ENCODE measurements around the gene PON1.

Gene PON1

DNA sequence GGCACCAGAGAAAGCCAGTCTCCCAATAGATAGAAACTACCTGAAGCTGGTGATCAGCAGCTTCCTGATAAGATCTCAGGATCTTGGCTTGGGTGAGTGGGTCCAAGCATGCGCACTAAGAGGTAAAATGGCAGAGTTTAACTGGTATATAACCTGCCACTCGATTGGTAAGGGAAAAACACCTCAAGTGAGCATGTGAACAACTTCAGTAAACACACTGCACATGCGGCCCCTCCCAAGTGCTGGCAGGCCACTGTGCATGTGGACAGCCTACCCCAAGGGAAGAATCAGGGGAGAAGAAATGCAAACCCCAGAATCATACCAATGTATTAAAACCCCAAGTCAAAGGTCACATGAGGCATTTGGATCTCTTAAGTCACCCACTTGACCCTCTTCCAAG, 17.7 kb upstream of the PON1 start:
- no peak for TF ChIP-seq CTCF (IDR thresholded peaks at IDR 0.05; ENCODE audit: insufficient read depth, missing control alignments)

DNA sequence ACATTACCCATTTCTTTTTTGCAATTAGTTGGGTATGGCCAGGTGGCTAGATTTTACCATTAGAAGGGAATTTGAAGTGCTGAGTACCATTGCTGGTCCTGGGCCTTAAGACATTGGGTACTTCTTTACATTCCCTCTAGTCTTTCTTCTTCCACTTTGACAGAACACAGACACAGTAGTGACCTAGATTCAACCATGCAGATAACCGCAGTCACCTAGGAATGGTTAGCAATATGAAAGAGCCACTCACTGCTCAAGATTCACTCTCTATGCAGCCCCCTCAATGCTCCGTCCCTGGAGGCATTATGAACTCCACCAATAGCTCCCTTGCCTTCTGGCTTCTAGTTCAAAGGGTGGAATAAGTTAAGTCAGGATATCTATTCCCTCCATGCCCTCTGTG, 16.2 kb upstream of the PON1 start:
- FAIRE-seq, result no peak
- no peak for DNase-seq (ENCODE audit: insufficient read length, low spot score)
- TF ChIP-seq CTCF (IDR thresholded peaks at IDR 0.05; ENCODE audit: insufficient read depth, missing control alignments), result no peak

More for the DNA sequence above, 17.7 kb upstream of the PON1 start:
- DNase-seq (ENCODE audit: insufficient read length, low spot score) (no peak), FAIRE-seq (no peak)

DNA sequence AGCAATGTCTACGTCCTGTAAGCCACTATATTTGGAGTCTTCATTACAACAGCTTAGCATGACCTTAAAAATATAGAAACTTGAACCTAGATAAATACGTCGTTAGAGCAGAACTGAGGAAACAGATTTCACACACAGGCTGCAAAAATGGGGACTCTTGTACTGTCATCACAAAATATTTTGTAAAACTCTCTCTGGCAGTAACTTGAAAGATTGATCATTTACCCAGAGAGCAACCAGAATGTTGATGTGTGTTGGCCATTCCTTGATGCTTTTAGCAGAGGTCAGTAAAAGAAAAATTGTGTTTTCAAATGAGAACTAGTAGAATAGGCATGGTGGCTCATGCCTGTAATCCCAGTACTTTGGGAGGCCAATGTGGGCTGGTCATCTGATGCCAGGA, 14.5 kb upstream of the PON1 start:
- FAIRE-seq, result no peak
- TF ChIP-seq CTCF (IDR thresholded peaks at IDR 0.05; ENCODE audit: insufficient read depth, missing control alignments), result no peak
- DNase-seq (ENCODE audit: insufficient read length, low spot score), result no peak

- DNase-seq (ENCODE audit: insufficient read length, low spot score) (no peak), FAIRE-seq (no peak)
- no peak for TF ChIP-seq CTCF (IDR thresholded peaks at IDR 0.05; ENCODE audit: insufficient read depth, missing control alignments)
Measured at GRCh38 chr7:95335093-95335492, 10.8 kb upstream of the PON1 start.

DNA sequence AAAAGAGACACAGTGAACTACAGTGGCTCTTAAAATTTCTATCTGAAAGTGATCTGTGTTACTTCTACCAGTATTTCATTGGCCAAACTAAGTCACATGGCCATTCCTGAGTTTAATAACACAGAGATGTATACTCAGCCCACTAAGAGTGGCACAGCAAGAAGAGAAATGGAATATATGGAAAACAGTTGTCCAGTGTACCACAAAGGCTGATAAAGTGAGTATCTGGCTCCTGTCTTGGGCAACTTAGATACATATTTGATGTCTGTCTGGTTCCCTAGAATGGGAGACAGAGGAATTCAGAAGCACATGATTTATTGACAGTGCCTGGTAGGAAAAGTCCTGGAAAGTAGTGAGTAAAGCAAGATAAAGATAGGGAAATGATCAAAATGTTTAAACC, 10.1 kb upstream of the PON1 start:
- FAIRE-seq (no peak), DNase-seq (ENCODE audit: insufficient read length, low spot score) (no peak)
- no peak for TF ChIP-seq CTCF (IDR thresholded peaks at IDR 0.05; ENCODE audit: insufficient read depth, missing control alignments)

DNA sequence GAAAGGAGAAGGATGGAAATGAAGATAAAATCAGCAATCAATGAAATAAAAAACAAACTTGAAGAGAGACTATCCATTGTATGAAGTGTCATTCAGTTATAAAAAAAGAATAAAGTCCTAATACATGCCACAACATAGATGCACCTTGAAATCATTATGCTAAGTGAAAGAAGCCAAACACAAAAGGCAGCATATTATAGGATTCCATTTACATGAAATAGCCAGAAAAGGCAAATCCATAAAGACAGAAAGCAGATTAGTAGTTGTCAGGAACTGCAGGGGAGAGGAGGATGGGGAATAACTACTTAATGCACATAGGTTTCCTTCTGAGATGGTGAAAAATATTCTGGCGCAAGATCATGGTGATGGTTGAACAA, 6.6 kb upstream of the PON1 start:
- DNase-seq (ENCODE audit: insufficient read length, low spot score) (no peak), FAIRE-seq (no peak)
- TF ChIP-seq CTCF (IDR thresholded peaks at IDR 0.05; ENCODE audit: insufficient read depth, missing control alignments), result no peak

GRCh38 chr7:95330204-95330960, 6.0 kb upstream of the PON1 start:
- DNase-seq (ENCODE audit: insufficient read length, low spot score) (no peak), FAIRE-seq (no peak)
- no peak for TF ChIP-seq CTCF (IDR thresholded peaks at IDR 0.05; ENCODE audit: insufficient read depth, missing control alignments)

Measured in D721Med (cell line).